ENCODE data around the gene PCDHGA12.
"Not testable (repeated sequence)": the region's sequence is repeated elsewhere in the genome, so short reads cannot be mapped to it uniquely, and the experiment has no call there.

Gene PCDHGA12

GRCh38 chr5:141409598-141410306, 20.6 kb upstream of the PCDHGA12 start:
- no peak for DNase-seq

DNA sequence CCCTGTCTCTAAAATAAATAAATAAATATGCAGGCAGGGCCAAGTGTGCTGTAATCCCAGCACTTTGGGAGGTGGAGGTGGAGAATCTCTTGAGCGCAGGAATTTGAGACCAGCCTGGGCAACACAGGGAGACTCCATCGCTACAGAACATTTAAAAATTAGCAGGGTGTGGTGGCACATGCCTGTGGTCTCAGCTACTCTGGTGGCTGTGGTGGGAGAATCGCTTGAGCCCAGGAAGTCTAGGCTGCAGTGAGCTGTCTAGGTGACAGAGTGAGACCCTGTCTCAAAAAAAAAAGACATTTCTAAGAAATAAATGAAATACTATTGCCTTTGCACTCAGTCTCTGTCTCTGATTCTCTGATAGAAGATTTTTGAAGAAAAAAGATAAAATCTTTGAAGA, 18.7 kb upstream of the PCDHGA12 start:
- no peak for DNase-seq

DNA sequence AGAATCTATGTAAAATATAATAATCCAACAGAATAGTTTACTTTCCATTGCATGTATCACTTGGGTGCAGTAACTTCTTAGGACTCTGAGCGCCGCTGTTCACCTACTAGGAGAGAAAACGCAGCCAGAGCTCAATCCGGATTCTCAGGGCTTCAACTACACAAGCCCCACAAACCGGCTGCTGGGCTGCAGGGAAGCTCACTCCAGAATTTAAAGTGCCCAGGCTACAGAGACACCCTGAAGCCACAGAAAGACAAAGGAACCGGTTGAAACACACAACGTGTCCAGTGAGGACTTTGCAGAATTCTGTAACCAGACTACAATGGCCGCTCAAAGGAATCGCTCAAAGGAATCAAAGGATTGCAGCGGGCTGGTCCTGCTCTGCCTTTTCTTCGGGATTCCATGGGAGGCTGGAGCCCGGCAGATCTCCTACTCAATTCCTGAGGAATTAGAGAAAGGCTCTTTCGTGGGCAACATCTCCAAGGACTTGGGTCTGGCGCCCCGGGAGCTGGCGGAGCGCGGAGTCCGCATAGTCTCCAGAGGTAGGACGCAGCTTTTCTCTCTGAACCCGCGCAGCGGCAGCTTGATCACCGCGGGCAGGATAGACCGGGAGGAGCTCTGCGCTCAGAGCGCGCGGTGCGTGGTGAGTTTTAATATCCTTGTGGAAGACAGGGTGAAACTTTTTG, 17.3 kb upstream of the PCDHGA12 start, which contains the start of gene PCDHGA10:
PCDHGA10 (plus strand) TSS at position 134 of the 686 bp plus-strand sequence; CDS start at position 323, 189 bp downstream.
- DNase-seq: no peak

- no peak for DNase-seq
Measured at GRCh38 chr5:141413540-141414069, 16.7 kb upstream of the PCDHGA12 start.

DNA sequence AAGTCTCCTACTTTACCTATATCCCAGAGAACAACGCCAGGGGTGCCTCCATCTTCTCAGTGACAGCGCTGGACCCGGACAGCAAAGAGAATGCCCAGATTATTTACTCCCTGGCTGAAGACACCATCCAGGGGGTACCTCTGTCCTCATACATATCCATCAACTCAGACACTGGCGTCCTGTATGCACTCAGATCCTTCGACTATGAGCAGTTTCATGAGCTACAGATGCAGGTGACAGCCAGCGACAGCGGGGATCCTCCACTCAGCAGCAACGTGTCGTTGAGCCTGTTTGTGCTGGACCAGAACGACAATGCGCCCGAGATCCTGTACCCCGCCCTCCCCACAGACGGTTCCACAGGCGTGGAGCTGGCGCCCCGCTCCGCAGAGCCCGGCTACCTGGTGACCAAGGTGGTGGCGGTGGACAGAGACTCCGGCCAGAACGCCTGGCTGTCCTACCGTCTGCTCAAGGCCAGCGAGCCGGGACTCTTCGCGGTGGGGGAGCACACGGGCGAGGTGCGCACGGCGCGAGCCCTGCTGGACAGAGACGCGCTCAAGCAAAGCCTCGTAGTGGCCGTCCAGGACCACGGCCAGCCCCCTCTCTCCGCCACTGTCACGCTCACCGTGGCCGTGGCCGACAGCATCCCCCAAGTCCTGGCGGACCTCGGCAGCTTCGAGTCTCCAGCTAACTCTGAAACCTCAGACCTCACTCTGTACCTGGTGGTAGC, 15.6 kb upstream of the PCDHGA12 start:
- not testable (repeated sequence) for DNase-seq

DNA sequence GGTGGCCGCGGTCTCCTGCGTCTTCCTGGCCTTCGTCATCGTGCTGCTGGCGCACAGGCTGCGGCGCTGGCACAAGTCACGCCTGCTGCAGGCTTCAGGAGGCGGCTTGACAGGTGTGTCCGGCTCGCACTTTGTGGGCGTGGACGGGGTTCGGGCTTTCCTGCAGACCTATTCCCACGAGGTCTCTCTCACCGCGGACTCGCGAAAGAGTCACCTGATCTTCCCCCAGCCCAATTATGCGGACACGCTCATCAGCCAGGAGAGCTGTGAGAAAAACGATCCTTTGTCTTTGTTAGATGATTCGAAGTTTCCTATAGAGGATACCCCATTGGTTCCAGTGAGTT, 15.1 kb upstream of the PCDHGA12 start:
- not testable (repeated sequence) for DNase-seq

DNA sequence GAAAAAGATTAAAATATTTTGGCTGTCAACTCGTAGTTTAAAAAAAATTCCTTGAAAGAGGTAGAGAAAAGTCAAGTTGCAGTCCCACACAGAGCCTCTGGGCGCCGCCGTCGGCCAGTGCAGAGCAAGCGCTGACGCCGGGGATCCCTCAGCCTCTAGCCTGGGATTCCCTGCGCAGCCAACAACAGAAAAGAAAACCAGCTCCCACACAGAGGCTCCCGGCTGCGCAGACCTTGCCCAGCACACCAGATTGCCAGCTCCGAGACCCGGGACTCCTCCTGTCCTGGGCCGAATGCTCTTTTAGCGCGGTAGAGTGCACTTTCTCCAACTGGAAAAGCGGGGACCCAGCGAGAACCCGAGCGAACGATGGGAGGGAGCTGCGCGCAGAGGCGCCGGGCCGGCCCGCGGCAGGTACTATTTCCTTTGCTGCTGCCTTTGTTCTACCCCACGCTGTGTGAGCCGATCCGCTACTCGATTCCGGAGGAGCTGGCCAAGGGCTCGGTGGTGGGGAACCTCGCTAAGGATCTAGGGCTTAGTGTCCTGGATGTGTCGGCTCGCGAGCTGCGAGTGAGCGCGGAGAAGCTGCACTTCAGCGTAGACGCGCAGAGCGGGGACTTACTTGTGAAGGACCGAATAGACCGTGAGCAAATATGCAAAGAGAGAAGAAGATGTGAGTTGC, 12.7 kb upstream of the PCDHGA12 start, which contains the start of gene PCDHGB7:
PCDHGB7 (plus strand) TSS at position 184 of the 679 bp plus-strand sequence; CDS start at position 367, 183 bp downstream.
- not testable (repeated sequence) for DNase-seq

DNA sequence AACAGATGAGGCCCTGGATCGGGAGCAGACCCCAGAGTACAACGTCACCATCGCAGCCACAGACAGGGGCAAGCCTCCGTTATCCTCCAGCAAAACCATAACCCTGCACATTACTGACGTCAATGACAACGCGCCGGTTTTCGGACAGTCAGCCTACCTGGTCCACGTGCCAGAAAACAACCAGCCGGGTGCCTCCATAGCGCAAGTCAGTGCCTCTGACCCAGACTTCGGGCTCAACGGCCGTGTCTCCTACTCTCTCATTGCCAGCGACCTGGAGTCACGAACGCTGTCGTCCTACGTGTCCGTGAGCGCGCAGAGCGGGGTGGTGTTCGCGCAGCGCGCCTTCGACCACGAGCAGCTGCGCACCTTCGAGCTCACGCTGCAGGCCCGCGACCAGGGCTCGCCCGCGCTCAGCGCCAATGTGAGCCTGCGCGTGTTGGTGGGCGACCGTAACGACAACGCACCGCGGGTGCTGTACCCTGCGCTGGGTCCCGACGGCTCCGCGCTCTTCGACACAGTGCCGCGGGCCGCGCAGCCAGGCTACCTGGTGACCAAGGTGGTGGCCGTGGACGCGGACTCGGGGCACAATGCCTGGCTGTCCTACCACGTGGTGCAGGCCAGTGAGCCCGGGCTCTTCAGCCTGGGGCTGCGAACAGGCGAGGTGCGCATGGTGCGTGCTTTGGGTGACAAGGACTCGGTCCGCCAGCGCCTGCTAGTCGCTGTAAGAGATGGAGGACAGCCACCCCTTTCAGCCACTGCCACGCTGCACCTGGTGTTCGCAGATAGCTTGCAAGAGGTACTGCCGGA, 11.0 kb upstream of the PCDHGA12 start:
- DNase-seq: no peak

DNA sequence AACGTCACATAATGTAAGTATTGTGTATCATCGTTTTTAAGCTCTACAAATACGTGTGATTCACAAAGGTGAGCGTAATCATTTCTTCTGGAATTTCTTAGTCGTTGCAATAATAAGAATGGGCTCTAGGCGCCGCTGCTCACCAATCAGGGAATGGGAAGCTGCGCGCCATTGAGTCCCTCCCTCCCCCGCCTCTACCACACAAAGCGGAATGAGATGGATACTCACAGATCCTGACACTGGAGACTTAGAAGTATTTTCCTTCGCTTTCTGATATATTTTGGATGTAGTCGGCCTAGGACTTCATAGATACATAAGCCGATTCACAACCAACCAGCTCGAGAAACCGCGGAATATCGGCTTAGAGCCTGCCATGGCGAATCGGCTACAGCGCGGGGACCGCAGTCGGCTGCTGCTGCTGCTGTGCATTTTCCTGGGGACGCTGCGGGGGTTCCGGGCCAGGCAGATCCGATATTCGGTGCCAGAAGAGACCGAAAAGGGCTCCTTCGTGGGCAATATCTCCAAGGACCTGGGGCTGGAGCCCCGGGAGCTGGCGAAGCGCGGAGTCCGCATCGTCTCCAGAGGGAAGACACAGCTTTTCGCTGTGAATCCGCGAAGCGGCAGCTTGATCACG, 9.3 kb upstream of the PCDHGA12 start, which contains the start of gene PCDHGA11:
PCDHGA11 (plus strand) TSS at position 197 of the 634 bp plus-strand sequence; CDS start at position 374, 177 bp downstream.
- DNase-seq: no peak

DNA sequence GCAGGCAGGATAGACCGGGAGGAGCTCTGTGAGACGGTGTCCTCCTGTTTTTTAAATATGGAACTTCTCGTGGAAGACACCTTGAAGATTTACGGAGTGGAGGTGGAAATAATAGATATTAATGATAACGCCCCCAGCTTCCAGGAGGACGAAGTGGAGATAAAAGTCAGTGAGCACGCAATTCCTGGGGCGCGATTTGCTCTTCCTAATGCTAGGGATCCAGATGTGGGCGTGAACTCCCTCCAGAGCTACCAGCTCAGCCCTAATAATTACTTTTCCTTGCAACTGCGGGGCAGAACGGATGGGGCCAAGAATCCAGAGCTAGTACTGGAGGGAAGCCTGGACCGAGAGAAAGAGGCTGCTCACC, 8.8 kb upstream of the PCDHGA12 start:
- no peak for DNase-seq

DNA sequence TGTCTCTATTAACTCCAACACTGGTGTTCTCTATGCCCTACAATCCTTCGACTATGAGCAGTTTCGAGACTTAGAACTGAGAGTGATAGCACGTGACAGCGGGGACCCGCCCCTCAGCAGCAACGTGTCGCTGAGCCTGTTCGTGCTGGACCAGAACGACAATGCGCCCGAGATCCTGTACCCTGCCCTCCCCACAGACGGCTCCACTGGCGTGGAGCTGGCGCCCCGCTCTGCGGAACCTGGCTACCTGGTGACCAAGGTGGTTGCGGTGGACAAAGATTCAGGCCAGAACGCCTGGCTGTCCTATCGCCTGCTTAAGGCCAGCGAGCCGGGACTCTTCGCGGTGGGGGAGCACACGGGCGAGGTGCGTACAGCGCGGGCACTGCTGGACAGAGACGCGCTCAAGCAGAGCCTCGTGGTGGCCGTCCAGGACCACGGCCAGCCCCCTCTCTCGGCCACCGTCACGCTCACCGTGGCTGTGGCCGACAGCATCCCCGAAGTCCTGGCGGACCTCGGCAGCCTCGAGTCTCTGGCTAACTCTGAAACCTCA, 7.5 kb upstream of the PCDHGA12 start:
- no peak for DNase-seq

- no peak for DNase-seq
Measured at GRCh38 chr5:141427783-141428426, 2.4 kb upstream of the PCDHGA12 start.

GRCh38 chr5:141431286-141431685, 979 bp downstream of the PCDHGA12 start:
- no peak for DNase-seq

DNA sequence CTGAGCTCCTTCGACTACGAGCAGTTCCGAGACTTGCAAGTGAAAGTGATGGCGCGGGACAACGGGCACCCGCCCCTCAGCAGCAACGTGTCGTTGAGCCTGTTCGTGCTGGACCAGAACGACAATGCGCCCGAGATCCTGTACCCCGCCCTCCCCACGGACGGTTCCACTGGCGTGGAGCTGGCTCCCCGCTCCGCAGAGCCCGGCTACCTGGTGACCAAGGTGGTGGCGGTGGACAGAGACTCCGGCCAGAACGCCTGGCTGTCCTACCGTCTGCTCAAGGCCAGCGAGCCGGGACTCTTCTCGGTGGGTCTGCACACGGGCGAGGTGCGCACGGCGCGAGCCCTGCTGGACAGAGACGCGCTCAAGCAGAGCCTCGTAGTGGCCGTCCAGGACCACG, 2.0 kb downstream of the PCDHGA12 start:
- DNase-seq: not testable (repeated sequence)

GRCh38 chr5:141432726-141433125, 2.4 kb downstream of the PCDHGA12 start:
- DNase-seq: not testable (repeated sequence)

- no peak for DNase-seq
Measured at GRCh38 chr5:141434006-141434405, 3.7 kb downstream of the PCDHGA12 start.

- no peak for DNase-seq
Measured at GRCh38 chr5:141437221-141437620, 6.9 kb downstream of the PCDHGA12 start.

GRCh38 chr5:141439411-141440141, 9.3 kb downstream of the PCDHGA12 start:
- DNase-seq: no peak

DNA sequence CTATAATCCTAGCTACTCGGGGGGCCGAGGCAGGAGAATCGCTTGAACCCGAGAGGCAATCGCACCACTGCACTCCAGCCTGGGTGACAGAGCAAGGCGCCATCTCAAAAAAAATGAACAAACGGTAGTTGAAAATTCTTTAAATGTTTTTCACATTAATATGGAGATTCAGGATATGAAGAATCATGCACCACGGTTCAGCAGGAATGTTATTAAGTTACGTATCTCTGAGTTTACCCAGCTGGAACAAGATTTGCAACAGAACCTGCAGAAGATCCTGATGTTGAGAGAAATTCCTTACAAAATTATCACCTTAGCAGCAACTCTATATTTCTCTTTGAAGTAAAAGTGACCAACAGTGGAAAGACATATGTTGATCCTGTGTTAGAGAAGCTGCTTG, 10.0 kb downstream of the PCDHGA12 start:
- no peak for DNase-seq

Measured in COR-L47 (cell line).